ENCODE results near the gene FARP2. TPM values are rescaled to one million over a fixed set of nuclear protein-coding genes. Genes with fewer than 3 reads are reported as not detected.

Gene FARP2
- total RNA-seq, 1 donor from 2014 or later = 63.6 TPM

GRCh38 chr2:241481687-241482086 is 125.6 kb downstream of the FARP2 start:
- H3K4me3 Mint-ChIP-seq (ENCODE audit: low read depth) = no peak overlapping the region
- DNase-seq (ENCODE audit: low spot score, unreplicated experiment) = no peak
- no peak for TF ChIP-seq CTCF (IDR thresholded peaks at IDR 0.05; ENCODE audit: unreplicated experiment)
- no peaks in the 10 kb centered on the region for H3K9me3 Mint-ChIP-seq (ENCODE audit: low read depth)
- no peaks in the 10 kb centered on the region for H3K4me1 Mint-ChIP-seq (ENCODE audit: low read depth)
- H3K36me3 Mint-ChIP-seq (ENCODE audit: insufficient read depth) = peaks cover 5% of the 10 kb centered on the region
- no peaks in the 10 kb centered on the region for H3K27me3 Mint-ChIP-seq
- H3K27ac Mint-ChIP-seq = no peak overlapping the region

GRCh38 chr2:241482126-241482955 is 126.3 kb downstream of the FARP2 start:
- Mint-ChIP-seq H3K4me3 (ENCODE audit: low read depth) (no peak overlapping the region), H3K4me1 (ENCODE audit: low read depth) (no peaks in the 10 kb centered on the region), H3K9me3 (ENCODE audit: low read depth) (no peaks in the 10 kb centered on the region), H3K27me3 (no peaks in the 10 kb centered on the region), H3K36me3 (ENCODE audit: insufficient read depth) (peaks cover 7% of the 10 kb centered on the region), H3K27ac (no peak overlapping the region)
- TF ChIP-seq CTCF (IDR thresholded peaks at IDR 0.05; ENCODE audit: unreplicated experiment) = no peak
- DNase-seq (ENCODE audit: low spot score, unreplicated experiment) = no peak

- Mint-ChIP-seq H3K27ac (no peak overlapping the region), H3K4me3 (ENCODE audit: low read depth) (no peak overlapping the region), H3K4me1 (ENCODE audit: low read depth) (no peaks in the 10 kb centered on the region), H3K9me3 (ENCODE audit: low read depth) (no peaks in the 10 kb centered on the region), H3K36me3 (ENCODE audit: insufficient read depth) (peaks cover 6% of the 10 kb centered on the region), H3K27me3 (no peaks in the 10 kb centered on the region)
- DNase-seq (ENCODE audit: low spot score, unreplicated experiment) = no peak
- TF ChIP-seq CTCF (IDR thresholded peaks at IDR 0.05; ENCODE audit: unreplicated experiment) = no peak
These were observed 127.2 kb downstream of the FARP2 start for GRCh38 chr2:241483305-241483704.

- Mint-ChIP-seq H3K27me3 (no peaks in the 10 kb centered on the region), H3K27ac (no peak overlapping the region), H3K4me3 (ENCODE audit: low read depth) (no peak overlapping the region), H3K9me3 (ENCODE audit: low read depth) (no peaks in the 10 kb centered on the region), H3K36me3 (ENCODE audit: insufficient read depth) (peaks cover 7% of the 10 kb centered on the region), H3K4me1 (ENCODE audit: low read depth) (no peaks in the 10 kb centered on the region)
- DNase-seq (ENCODE audit: low spot score, unreplicated experiment) = no peak
- no peak for TF ChIP-seq CTCF (IDR thresholded peaks at IDR 0.05; ENCODE audit: unreplicated experiment)
These were observed 129.3 kb downstream of the FARP2 start for GRCh38 chr2:241485172-241485911.

- no peak overlapping the region for H3K4me3 Mint-ChIP-seq (ENCODE audit: low read depth)
- H3K9me3 Mint-ChIP-seq (ENCODE audit: low read depth) = no peaks in the 10 kb centered on the region
- TF ChIP-seq CTCF (IDR thresholded peaks at IDR 0.05; ENCODE audit: unreplicated experiment) = no peak
- DNase-seq (ENCODE audit: low spot score, unreplicated experiment) = no peak
- H3K4me1 Mint-ChIP-seq (ENCODE audit: low read depth) = no peaks in the 10 kb centered on the region
- no peak overlapping the region for H3K27ac Mint-ChIP-seq
- no peaks in the 10 kb centered on the region for H3K27me3 Mint-ChIP-seq
- H3K36me3 Mint-ChIP-seq (ENCODE audit: insufficient read depth) = peaks cover 10% of the 10 kb centered on the region
These were observed 133.0 kb downstream of the FARP2 start for GRCh38 chr2:241489088-241489487.
